Activated gamma-delta T cell treated with Interleukin-2 at 50 U/mL for 16 hours (primary cell): Measurements from ENCODE around the gene CLMN.

Experiments used
- DNase-seq: peaks from one replicate; pipeline ENCODE4 v3.0.0-alpha.2; 2020

Gene CLMN

DNA sequence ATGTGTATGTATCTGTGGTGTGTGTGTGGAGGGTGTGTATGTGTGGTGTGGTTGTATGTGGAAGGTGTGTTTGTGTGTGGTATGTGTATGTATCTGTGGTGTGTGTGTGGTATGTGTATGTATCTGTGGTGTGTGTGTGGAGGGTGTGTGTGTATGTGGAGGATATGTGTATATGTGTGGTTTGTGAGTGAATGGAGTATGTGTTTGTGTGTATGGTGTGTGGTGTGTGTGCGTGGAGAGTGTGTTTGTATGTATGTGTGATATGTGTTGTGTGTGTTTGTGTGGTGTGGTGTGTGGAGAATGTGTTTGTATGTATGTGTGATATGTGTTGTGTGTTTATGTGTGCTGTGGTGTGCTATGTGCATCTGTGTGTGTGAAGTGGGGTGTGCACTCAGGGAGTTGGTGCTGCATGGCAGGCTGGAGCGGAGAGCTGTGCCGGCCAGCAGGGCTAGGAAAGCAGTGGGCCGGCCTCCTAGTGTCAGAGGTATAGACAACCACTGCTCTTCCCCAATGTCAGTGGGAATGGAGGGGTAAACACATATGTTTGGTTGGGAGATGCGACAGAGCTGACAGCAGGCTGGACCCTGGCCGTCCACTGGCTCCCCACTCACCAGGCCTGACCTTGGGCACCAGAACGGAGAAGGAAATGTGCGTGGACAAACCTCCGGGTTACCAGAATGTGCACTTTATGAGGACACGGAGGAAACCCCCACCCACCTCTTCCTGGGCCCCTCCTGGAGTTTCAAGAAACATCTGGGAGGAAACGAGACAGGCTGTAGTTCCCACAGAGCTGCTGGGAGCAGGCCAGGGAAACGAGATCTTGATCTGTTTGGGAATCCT lies 60.7 kb downstream of the CLMN start:
- no peak for DNase-seq

DNA sequence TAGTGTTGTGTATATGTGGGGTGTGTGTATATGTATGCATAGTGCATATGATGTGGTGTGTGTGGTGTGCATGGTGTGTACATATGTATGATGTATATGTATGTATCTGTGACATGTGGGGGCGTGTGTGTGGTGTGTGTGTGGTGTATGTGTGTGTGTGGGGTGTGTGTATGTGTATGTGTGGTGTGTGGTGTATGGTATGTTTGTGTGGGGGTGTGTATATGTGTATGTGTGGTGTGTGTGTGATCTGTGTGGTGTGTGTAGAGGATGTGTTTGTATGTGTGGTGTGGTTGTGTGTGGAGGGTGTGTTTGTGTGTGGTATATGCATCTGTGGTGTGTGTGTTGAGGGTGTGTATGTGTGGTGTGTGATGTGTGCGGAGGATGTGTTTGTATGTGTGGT lies 61.6 kb downstream of the CLMN start:
- DNase-seq: no peak

DNA sequence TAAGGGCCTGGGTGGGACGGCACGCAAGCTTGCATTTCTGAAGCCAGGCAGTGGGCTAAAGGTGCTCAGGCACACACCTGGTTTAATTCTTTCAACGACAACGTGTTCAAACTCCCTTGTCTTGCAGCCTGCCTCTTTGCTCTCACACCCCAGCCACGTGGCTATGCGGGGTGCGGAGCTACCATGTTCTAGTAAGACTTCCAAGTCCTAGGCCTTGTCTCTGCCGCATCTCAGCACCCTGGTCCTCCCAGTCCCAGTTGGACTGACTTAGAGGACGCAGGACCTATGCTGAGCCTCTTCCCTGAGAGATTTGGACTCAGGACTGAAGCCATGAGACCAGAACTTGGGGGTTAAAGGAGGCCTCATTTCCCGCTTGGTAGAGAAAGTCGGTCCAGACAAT lies 62.2 kb downstream of the CLMN start:
- DNase-seq: no peak

GRCh38 chr14:95256776-95257060 lies 63.0 kb downstream of the CLMN start:
- DNase-seq: no peak

DNA sequence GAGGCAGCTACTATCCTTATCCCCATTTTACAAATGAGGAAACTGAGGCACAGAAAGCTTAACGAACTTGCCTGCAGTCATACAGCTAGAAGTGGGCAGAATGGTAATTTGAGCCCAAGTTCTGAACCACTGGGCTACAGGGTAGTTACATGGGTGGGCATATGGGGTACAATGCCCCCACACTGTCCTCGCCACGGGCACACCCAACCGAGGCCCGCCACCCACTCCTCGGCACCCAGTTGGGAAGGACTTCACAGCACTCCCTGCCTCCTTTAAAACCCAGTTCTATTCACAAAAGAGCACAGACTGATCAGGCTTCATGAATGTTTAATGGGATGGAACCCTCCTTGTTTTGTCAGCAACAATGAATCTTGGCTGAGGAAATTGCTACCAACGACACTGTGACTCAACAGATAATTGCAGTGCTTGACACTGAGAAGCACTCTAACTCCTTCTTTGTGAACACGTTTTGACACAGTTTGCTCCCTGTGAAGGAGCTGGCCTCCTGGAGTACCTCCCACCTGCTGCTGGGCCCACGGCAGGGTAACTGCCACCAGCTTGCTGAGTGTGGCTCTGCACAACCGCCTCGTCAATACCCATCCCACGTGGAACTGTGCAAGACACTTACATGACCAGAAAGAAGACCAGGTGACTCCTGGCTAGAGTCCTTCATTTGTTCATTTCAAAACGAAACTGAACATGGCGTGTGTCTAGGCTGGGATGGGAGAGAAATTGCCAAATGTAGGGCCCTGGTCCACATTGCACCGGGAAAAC lies 63.5 kb downstream of the CLMN start:
- no peak for DNase-seq

GRCh38 chr14:95255487-95255886 lies 64.2 kb downstream of the CLMN start:
- no peak for DNase-seq

- no peak for DNase-seq
These were observed 64.7 kb downstream of the CLMN start for GRCh38 chr14:95255013-95255412.

DNA sequence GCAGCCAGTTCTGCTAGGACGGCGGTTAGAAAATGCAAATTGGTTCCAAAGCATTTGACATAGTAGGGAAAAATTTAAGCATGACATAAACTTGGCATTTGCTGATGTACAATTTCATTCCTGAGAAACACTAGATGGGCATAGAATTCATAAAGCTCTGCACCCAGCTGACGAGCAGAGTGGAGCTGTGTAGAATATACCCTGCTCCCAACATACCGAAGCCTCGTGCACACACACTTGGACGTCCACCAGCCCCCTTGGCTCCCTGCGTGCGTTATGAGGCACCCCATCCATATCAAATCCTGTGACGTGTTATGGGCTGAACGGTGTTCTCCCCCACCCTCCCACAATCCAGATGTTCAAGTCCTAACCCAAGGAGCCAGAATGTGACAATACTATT lies 65.4 kb downstream of the CLMN start:
- DNase-seq: no peak

GRCh38 chr14:95253039-95253630 lies 66.6 kb downstream of the CLMN start:
- no peak for DNase-seq

DNA sequence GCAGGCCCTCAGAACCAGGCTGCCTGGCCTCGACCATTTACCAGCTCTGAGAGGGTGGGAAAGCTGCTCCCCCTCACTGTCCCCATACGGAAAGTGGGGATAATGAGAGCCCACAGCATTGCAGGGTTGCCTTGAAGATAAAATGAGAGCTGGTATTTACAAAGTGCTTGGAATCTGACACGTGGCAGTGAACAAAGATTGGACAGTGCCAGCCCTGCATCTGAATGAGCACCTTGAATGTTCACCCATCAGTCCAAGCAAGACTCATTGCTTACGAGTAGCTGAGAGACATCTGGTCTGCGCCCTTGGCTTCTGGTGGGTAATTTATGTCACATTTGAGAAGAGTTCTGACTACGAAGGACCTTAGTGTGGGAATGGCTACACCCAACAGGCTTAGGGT lies 67.5 kb downstream of the CLMN start:
- DNase-seq: no peak

GRCh38 chr14:95250936-95251335 lies 68.8 kb downstream of the CLMN start:
- no peak for DNase-seq

DNA sequence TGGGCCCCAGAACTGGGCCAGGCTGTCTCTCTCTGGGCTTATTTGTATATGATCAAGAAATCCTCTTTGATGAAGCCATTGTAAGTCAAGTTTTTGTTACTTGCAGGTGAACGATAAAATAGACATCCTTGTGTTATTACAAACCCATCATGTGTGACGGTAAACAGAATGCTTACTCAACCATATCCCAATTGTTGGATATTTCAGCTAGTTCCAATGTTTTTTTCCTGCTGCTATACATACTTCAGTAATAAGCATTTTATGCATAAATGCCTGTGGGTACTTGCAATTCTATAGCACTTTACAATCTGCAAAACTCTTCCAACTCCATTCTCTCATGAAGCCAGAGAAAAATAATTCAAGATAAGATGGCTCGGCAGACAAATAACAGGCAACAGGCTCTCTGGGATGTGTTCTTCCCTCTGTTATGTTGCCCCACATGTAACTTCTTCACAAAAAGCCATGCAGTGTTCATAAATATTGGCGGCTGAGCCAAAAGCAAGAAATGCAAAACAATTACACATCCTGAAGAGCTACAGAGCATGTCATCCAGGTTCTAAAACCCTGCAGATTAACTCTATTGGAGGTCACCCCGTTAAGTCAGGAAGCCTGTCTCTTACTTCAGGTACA lies 69.5 kb downstream of the CLMN start:
- DNase-seq: no peak

DNA sequence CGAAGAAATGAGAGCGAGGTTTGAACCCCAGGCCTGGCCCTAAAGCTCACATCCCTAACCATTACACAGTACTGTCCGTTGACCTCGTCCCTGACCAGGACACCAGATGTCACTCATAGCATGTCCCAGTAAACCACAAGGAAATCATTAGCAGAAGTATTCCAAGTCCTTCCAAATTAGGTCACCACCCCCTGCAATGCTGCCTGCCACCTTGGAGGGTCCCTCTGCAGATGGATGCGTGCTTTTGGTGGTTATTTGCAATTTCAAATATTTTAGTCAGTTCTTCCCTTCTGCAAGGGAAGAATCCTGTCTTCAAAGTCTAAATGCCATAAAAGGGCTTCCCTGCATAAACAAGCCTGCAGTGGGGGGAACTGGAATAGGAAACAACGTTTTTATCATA lies 71.3 kb downstream of the CLMN start:
- DNase-seq: no peak

DNA sequence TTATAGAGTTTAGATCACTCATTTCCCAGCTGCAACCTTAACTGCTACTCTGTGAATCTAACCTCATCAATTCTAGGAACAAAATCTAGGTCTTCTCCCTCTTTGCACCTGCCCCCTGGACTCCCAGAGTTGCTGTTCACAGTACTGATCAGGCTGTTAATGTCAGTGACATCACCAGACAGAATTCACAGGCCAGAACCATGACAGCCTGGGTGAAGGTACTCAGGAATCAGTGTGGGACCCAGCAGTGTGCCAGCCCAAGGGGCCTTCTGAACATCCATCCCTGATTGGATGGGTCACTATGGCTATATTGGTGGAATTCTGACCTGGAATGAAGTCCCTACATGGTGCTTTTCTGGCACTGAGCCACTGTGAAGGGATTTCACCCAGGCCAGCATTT lies 72.8 kb downstream of the CLMN start:
- DNase-seq: no peak

DNA sequence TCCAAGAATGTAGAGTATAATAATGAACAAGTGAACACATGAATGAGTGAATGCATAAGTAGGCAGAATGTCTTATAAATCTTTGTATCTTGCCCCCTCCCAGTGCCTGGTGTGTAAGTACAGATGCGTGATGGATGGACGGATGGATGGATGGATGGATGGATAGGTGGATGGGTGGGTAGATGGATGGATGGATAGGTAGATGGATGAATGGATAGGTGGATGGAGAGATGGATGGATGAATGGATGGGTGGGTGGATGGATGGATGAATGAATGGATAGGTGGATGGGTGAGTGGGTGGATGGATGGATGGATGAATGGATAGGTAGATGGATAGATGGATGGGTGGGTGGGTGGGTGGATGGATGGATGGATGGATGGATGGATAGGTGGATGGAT lies 74.4 kb downstream of the CLMN start:
- no peak for DNase-seq

DNA sequence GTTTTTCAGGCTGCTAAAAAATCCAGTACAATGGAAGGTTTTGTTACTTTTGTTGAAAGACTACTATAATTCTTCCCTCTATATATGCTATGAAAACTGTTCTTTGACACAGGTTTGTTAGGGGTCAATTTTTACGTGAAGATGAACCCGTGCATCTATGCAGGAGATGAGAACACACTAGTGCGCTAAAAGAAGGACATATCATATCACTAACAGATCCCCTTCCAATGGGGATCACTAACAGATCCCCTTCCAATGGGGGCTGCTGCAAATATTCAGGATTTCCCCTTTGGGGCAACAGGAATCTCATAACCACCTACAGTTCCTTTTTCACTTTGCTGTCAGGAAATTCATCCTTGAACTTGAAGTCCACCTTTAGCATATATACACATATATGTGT lies 75.1 kb downstream of the CLMN start:
- DNase-seq: no peak

- DNase-seq: no peak
These were observed 76.8 kb downstream of the CLMN start for GRCh38 chr14:95242870-95243269.

DNA sequence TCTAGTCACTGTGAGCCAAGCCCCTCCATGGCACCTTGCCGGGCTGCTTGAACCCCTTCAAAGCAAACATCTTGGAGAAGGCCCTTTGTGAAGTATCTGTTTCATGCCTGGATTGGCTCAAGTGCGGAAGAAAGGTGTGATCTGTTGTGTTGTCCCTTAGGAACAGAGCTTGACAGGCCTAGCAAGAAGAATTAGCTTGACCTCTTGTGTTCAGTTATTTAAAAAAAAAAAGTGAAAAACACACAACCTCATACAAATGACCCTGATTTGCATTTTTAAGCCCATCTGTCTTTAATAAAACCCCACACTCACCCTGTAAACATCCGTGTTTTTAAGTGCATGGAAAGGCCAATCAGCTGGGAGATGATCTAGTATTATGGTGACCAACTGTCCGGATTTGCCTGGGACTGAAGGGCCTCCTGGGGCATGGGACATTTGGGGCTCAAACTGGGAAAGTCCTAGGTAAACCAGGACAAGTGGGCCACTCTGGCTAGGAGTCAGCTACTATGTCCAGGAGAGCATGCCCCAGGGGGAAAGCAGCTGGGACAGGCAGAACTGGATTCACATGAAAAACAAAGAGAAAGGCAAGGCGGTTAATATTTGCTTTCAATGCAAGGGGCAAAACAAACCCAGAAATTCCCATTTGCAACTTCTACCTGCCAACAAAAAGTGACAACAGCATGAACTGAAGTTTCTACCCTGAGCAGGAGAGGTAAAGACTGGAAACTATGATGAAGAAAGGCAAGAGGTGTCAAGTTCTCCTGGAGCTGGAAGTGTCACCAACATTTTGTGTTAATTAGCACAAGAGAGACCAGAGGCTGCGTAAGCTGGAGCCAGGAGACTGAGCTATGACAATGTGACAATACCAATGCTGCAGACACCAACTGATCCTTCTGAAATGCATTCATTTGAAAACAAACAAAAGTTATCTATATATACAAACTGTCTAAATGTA lies 78.6 kb downstream of the CLMN start:
- DNase-seq: no peak

- no peak for DNase-seq
These were observed 81.0 kb downstream of the CLMN start for GRCh38 chr14:95238487-95239298.

DNA sequence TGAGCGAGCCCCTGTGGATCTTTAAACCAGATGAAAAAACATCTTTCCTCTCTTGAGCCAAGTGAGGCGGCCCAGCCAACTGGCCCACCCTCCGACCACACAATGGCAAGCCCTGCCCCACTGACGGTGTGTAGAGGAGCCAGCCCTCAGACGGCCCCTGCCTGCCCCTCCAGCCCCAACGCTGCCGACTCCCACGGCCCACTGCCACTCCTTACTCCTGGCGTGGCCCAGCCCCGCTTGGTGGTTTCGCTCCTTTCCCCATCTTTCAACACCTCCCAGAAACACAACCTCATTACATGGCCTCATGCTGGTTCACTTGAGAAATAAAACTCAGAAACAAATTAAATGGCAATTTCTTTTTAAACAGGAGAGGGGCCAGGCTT lies 81.8 kb downstream of the CLMN start:
- no peak for DNase-seq

GRCh38 chr14:95237121-95237957 lies 82.4 kb downstream of the CLMN start:
- no peak for DNase-seq
